ENCODE results near the gene ATRIP.
A peak's percentile ranks its signal among the peaks of the same experiment; 100 is the strongest.

The ATRIP gene

DNA sequence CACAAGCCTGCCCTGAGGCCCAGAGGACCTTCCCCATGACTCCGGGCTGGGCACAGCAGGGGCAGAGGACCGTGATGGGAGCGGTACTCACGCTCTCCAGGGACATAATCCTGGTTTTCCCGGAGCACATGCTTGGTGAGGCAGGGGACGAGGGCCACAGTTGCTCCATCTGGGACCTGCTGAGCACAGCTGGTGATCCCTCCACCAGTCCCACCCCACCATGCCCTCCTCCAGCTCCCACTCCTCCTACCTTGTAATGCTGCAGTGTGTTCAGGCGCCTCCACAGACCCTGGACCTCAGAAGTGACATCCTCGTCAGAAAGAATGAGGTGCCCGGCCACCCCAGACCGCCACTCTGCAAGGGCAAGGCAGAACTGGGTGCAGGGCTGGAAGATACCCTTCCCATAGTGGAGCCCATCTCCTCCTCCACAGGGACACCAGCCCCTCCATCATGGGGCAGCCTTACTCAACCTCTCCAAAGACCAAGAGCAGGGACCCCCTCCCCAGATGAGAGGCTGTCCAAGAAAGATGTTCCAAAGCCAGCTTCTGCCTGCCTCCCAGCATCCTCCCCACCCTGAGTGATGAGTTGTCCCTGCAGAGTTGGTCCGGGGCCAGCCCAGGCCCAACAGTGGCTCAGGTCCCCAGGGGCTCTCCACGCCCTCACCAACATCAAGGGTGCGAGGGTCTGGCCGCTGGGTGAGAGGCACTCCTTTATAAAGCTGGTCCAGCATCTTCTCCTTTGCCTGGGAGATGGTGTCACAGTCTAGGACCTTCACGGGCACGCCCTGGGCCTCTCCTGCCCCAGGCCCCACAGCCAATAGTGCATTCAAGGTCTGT, 36.1 kb upstream of the ATRIP start:
- DNase-seq = peak; percentile 40

DNA sequence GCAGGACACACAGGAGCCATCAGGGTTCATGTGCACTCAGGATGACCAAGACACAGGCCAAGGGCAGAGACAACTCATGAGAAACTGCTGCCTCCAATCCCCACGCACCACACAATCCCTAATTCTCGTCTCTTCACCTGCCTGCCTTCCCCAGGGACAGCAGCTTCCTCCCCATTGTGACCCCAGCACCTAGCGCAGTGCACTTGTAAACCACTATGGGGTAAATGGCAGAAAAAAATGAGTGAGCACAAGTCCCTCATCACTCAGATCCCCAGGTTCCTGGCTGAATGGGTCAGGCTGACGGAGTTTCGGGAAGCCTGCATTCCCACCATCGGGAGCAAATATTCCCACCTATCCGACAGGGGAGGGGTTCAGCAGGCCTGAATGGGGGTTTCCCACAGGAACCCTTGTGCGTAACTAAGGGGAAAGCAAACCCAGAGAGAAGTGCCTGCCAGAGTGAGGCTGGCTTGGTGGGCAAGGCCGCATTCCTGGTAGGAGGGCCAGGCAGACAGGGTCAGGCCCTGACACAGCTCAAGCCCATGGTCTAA, 35.4 kb upstream of the ATRIP start:
- DNase-seq = no peak

DNA sequence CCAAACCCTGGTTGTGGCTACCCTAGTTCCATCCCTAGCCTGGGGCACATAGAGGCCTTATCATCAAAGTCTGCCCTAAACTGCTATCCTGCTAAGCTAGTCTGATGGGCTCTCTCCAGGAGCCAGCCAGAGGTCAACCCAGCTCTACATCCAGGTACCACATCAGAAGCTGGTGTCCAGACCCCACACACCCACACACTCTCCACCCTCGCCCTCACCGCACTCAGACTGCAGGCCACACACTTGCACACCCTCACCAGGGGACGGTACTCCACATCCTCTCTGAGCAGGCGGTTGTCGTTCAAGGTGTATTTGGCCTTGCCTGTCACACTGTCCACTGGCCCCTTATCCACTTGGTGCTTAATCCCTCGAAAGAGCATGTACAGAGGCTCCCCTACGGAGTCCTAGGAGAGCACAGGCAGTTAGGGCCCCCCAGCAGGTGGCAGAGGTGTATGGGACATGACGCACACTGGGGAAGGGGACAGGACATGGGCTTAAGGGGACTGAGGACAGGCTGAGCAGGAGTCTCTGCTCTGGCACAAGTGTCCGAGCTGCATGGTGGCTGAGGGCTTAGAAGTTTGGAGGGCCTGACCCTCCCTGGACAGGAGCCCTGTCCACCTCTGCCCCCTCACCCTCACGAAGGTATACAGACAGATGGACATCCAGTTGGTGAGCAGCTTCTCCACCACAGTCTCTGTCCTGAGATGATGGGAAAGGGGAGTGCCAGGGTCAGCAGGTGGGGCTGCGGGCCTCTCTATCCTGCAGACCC, 34.7 kb upstream of the ATRIP start:
- no peak for DNase-seq

DNA sequence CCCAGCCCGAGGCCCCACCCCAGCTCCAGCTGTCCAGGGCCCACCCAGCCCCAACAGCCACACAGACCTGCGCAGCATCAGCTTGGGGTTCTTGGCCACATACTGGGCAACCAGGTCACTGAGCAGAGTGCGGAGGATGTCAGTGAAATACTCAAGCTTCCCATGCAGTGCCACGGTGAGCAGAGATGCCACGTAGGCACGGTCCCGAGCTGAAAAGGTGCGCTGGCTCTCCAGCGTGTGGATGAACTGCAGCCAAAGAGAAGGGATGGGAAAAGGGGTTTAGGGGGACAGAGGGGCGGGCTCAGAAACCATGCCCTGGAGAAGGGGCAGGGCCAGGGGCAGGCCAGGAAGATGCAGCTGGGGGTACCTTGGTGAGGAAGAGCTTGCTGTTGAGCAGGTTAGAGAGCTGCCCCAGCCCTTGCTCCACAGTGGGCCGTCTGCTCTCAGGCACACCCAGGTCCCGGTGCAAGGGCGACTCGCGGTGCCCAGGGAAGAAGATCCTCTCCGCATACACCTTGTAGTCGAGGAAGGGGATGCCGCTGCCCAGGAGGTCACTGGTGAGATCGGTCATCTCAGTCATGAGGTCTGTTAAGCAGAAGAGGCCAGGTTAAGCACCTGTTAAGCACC, 34.0 kb upstream of the ATRIP start:
- no peak for DNase-seq

DNA sequence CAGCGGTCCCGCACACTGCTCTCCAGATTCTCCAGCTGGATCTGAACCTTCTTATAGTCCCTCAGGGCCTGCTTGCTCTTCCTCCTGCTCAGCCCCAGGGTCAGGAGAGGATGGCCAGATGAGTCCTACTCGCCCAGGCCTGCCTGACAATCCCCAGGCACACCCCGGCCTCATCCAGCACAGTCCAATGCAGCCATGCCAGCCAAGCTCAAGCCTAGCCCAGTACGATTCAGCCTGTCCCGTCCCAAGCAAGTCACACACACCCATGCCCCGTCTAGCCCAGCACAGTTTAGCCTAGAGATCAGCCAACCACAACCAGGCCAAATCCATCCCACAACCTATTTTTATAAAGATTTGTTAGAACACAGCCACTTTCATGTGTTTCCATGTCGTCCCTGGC, 33.5 kb upstream of the ATRIP start:
- no peak for DNase-seq

DNA sequence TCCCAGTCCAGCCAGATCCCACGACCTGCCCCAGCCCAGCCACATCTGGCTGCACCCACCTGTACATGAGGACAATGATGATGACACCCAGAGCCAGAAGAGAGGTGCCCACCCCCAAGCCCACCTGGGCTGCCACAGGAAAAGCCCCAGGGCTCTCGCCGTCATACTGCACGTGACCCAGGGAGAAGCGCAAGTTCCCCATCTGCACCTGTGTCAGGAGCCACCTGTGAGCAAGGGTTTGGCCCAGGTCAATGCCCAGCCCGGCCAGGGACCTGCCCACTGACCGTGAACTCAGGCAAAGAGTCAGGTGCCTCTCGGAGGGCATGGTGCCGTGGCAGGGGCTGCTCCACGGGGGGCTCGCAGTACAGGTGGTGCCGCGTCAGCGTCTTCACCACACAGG, 32.9 kb upstream of the ATRIP start:
- no peak for DNase-seq

DNA sequence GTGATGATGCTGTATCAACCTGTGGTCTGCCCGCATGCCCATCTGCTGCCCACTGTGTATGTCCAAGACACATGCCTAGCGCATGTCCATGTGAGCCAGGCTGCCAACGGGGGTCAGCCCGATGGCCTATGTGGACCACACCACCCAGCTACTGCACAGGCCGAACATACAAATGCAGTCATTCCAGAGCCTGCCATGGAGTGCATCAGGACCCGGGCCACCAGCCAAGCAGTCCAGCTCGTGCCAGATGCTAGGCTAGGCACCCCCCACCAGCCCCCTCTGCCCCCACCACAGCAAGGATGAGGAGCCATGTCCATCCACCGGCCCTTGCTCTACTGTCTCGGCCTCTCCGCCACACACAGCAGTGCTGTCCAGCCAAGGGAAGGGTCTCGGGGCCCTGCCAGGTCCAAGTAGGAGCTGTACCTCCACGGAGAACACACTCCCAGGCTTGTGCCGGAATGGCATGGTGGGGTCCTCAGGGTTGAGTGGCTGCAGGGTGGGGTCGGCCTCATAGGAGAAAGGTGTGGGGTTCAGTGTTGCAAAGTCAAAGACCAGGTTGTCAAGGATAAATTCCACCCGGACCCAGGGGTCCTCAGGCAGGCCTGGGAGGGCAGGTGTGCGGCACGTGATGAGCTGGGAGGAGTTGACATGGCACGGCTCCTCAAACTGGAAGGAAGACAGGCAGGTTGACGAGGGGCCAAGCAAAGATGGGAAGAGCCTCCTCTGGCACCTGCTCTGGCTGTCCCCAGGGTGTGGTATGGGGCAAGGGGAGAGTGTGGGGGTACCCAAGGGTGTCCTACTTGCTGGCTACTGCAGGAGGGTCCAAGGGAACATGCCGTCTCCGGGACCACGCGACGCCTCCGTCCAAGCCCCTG, 31.9 kb upstream of the ATRIP start:
- DNase-seq = no peak

DNA sequence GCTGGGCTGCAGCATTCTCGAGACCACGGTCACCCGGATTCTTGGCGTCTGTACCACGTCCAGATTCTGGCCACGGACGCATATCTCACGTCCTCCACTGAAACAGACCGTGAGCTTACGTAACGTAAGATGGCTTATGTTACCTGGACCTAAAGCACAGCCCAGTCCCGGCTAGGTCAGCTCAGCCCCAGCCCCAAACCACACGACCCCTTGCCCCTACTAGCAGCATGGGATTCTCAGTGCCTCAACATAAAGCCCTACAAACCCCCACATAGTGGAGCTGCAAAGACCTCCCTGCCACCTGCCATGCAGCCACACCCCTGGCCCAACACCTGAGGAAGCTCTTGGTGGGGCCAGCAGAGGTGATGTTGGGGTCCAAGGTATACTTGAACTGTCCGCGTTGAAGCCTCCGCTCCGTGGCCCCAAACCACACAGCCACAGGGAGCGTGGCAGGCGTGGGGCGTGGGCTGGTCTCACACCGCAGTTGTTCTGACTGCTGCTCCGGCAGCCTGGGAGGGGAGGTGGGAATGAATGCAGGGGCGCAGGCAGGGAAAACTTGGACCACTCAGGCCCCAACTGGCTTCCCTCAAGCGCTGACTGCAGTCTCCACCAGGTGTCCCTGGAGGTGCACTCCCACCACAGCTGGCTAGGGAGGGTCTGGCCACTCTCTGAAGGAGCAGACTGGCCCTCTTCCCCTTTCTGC, 31.1 kb upstream of the ATRIP start:
- DNase-seq = no peak

DNA sequence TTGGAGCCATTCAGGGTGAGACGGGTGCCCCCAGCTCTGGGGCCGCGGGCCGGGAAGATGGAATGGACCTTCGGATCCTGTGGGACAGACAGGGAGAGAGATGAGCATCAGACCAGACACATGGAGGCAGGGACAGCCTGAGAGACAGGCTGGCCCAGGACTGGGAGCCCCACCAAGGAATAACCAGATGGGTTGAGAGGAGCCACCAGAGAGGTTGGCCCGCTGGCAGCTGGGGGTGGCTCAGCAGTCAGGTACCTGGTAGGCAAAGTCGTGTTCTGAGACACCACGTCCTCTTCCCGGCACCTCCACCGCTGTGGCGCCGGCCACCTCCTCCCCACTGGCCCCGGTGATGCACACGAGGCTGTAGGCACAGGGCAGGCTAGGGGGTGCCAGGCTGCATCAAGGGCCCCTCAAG, 30.4 kb upstream of the ATRIP start:
- DNase-seq = no peak

DNA sequence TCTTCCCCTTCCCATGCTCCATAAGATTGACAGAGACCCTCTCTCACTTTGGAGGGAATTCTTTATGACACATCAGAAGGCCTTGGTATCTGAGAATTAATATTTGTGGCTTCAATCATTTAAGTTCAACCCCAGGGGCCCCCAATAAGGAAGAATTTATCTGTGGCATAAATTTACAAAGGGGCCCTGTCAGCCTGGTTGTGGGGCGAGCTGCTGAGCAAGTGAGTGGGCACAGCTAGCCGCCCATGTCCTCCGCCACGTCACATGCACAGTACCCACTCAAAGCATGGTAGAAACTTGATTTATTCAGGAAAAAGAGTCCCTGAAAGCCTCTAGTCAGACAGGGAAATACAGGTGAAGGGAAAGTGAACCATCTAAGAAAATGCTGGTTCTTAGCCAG, 30.0 kb upstream of the ATRIP start:
- no peak for DNase-seq

DNA sequence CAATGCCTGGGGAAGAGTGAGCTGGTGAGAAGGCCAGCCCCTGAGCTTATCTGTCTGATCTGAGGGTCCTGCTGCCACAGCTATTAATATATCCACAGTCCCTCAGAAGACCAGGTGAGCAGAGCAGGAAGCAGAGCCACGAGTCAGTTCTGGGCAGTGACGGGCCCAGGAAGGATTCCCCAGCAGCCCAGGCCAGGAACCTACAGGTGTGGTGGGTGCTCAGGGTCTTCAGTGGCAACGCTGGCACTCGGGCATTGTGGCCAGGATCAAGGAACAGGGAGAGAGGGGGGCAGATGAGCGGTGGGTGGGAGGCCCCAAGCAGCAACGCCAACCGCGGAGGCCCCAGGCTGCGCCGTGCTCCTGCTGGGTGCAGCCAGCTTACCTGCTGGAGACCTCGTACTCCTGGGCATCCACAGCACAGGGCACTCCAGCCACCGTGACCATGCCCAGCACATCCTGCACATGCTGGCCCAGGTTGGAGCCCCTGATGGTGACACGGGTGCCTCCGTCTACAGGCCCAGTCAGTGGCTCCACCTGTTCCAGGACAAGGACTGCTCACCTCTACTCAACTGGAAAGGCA, 28.9 kb upstream of the ATRIP start:
- no peak for DNase-seq

DNA sequence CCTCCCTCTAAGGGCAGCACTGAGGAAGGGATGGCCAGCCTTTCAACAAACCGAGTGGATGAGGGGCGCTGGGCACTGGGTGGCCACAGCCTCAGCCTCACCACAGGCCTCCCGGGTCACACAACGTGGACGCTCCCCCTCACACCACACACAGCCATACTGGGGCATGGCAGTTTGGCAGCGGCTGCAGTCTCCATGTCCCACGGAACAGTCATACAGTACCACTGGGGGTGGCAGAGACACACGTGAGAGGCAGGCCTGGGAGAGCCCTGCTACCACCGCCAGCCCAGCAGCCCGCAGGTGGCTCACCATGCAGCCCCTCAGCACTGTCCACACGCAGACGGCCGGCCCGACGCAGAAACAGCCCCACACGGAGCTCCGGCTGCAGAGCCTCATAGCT, 28.4 kb upstream of the ATRIP start:
- no peak for DNase-seq

DNA sequence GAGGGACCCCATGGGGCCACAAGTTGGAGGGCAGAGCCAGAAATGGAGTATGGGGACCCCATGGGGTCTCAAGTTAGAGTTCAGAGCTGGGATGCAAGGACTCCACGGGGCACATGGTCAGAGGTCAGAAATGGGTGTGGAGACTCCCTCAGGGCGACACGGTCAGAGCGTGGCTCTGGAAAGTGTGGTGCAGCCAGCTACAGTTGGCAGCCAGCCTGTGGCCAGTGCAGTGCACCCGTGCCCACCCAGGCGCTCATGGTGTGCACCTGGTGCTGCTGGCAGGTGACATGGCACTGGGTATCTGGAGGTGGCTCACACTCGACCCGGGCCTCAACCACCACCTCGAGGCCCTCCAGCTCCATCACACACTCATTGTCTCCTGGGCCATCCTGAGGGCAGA, 27.9 kb upstream of the ATRIP start:
- DNase-seq = no peak

DNA sequence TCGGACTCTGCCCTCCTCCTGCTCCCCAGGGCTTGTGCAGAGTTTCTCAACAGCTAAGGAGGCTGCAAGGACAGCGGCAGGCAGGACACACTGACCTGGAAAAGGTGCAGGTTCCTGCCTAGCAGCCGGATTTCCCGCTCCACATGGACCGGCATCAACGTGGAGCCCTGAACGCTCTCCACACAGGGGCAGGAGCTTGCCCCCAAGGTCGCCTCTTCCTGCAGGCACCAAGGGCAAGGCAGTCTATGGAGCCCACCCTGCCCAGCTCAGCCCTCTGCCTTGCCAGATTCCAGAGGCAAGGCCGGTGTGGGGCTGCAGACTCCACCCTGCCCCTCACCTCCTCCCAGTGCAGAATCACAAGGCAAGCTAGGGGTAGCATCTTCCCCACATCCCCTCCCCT, 27.4 kb upstream of the ATRIP start:
- DNase-seq = no peak

DNA sequence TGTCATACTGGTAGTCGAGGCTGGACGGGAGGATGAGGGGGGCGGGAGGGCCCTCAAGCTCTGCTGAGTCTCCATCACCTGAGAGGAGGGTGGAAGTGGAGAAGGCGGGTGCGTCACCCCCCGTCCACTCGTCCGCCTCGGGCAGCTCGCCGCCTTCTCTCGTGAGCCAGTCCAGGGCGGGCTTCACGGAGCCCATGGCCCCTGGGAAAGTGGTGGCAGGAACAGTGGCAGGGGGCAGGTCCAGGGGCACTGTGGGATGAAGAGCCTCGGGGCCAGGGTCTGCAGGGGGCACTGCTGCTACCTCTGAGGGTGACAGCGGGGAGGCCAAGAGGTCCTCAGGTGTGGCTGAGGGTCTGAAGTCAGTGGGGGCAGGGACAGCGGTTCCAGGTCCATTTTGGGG, 26.9 kb upstream of the ATRIP start:
- no peak for DNase-seq

DNA sequence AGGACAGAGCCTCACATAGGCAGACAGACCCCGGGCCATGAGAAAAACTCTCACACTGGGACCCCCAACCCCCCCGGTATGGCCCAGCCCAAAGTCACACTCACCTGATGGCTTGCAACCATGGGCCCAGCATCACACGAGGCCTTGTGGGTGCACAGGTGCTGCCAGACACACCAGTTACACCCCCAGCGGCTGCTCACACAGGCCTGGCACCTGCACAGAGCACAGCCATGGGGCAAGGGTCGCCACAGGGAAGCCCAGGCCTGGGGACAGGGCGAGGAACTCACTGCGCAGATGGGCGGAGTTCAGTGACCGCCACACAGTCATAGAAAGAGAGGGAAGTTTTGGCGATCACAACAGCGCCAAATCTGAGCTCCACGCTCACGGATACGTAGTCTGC, 26.0 kb upstream of the ATRIP start:
- DNase-seq = no peak

DNA sequence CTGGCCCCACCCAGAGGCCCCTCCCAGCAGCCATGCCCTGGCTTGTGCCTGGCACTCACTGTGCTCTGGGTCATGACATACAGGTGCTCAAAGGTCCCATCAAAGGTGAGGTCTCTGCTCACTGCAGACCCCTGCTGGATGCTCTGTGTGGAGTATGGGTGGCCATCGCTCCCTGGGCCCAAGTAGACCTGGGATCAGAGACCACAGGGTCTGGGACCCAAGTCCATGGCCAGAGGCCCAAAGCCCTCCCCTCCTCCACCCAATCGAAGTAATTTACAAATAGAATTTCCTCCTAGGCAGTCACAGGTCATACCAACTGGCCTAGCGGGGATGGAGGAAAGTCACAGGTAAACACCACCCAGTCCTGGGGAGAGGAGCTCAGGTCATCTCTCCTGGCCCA, 24.3 kb upstream of the ATRIP start:
- DNase-seq = no peak

DNA sequence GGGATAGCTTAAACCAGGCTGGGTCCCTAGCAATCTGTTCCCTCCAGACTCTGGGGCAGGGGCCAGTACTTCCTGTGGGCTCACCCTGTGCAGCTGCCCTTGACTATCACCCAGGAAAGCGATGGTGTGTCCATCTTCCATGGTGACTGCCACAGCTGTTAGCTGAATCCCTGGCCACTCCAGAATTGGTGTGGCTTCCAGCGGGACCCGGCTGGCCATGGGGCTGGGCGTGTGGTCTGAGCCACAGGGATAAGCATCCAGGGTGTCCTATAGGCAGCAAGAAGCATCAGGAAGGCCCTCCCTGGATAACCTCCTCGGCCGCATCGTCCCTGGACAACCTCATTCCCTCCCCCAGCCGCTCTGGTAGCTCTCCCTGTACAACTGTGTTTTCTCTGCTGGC, 23.9 kb upstream of the ATRIP start:
- DNase-seq = no peak

DNA sequence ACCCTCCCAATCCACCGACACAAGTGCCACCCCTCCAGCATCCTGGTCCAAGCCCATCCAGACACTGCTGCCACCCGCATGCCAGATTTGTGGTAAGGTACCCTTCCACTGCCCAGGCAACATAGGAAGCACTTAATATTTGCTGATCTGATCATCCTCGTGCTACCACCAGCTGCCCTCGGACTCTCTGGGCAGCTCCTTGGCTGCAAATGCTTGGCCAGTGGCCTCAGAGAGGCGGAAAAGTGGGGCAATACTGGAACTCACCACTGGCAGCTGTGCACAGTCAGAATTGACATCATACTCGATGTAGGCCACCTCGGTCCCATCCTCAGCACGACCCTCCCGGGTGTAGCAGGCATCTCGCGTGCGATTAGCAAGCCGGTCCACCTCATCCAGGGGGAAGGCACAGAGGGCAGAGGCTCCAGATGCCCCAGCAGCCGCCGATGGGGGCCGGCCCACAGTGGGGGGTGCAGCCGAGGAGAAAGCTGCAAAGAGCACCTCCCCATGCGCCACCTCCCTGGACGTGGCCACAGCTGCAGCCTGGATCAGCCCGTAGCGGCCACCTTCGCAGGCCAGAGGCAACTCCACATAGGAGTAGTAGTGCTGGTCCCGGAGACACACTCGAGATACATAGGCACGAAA, 23.2 kb upstream of the ATRIP start:
- no peak for DNase-seq

DNA sequence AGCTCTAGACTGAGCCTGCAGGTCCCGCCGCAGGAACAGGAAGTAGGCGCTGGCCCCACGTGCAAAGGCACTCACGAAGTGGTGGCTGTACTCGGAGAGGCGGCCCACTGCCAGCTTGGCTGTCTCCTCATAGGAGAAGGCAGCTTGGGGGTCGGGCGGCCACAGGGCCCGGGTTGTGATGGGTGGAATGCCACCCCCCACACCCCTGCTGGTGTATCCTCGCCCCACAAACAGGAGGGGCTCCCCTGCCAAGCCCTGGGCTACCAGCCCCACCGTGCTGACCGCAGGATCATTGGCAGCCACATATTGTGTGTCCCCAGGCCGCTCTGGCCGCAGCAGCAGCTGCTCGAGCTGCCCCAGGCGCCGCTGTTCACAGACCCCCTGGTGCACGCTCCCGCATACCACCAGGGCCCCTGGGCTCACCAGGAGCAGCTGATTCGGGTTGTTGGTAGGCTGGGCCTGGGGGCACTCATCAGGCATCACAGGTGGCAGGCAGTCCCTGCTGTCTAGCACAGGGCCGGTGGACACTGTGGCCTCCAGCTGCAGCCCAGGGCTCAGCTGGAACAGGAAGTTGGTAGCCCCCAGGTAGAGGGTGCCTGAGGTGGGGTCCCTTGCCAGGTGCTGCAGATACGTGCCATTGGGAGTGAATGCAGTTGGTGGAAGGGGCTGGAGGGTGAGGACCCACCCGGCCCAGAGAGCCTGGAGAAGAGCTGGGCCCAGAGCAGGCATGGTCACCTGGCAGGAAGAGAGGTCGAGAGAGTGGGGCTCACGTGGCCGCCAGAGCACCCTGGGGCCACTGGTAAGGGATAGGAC, 22.4 kb upstream of the ATRIP start:
- DNase-seq = no peak
